ENCODE results near the gene ZNF134.
A peak's percentile ranks its signal among the peaks of the same experiment; 100 is the strongest.

Gene ZNF134

GRCh38 chr19:57643734-57644133, 29.7 kb downstream of the ZNF134 start:
- Histone ChIP-seq H3K4me1 (ENCODE audit: control insufficient read depth, insufficient read depth, low read length) (no peaks in the 10 kb centered on the region), H3K4me3 (ENCODE audit: low read length) (no peak overlapping the region), H3K9me3 (ENCODE audit: control insufficient read depth, low read length) (peaks cover 34% of the 10 kb centered on the region), H3K9ac (ENCODE audit: low read length) (no peak overlapping the region), H3K27me3 (ENCODE audit: control insufficient read depth, insufficient read depth, low read length) (no peaks in the 10 kb centered on the region), H3K36me3 (ENCODE audit: control insufficient read depth, insufficient read depth, low read length) (peaks cover 23% of the 10 kb centered on the region)

- H3K36me3 ChIP-seq (ENCODE audit: control insufficient read depth, insufficient read depth, low read length): no peaks in the 10 kb centered on the region
These were observed 34.4 kb downstream of the ZNF134 start for GRCh38 chr19:57648331-57649003.

DNA sequence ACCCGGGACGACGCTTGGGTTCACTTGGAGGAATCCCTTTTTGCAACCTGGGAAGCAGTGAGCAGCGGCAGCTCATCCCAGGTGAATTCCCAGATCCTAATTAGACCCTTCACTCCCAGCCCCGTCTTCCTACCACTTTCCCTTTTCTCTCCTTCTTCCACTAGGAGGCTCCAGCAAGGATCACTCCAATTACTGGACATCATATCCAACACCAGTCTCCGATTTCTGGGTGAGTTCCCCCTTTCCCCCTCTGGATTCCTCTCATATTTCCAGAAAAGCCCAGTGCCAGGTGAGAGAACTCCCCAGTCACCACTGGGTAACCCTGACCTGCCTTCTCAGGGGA, 37.6 kb downstream of the ZNF134 start:
- Histone ChIP-seq H3K27me3 (ENCODE audit: control insufficient read depth, insufficient read depth, low read length) (no peaks in the 10 kb centered on the region), H3K9me3 (ENCODE audit: control insufficient read depth, low read length) (no peaks in the 10 kb centered on the region), H3K4me3 (ENCODE audit: low read length) (peak overlapping the region; percentile 12), H3K9ac (ENCODE audit: low read length) (peak overlapping the region; percentile 51), H3K36me3 (ENCODE audit: control insufficient read depth, insufficient read depth, low read length) (no peaks in the 10 kb centered on the region), H3K4me1 (ENCODE audit: control insufficient read depth, insufficient read depth, low read length) (peaks cover 40% of the 10 kb centered on the region)

More at GRCh38 chr19:57648331-57649003, 34.4 kb downstream of the ZNF134 start:
- H3K4me1 ChIP-seq (ENCODE audit: control insufficient read depth, insufficient read depth, low read length): peaks cover 16% of the 10 kb centered on the region
- H3K27me3 ChIP-seq (ENCODE audit: control insufficient read depth, insufficient read depth, low read length): no peaks in the 10 kb centered on the region
- H3K4me3 ChIP-seq (ENCODE audit: low read length): peak overlapping the region; percentile 1
- no peak overlapping the region for H3K9ac ChIP-seq (ENCODE audit: low read length)
- no peaks in the 10 kb centered on the region for H3K9me3 ChIP-seq (ENCODE audit: control insufficient read depth, low read length)

- no peaks in the 10 kb centered on the region for H3K9me3 ChIP-seq (ENCODE audit: control insufficient read depth, low read length)
- H3K36me3 ChIP-seq (ENCODE audit: control insufficient read depth, insufficient read depth, low read length): no peaks in the 10 kb centered on the region
- no peak overlapping the region for H3K4me3 ChIP-seq (ENCODE audit: low read length)
- no peaks in the 10 kb centered on the region for H3K27me3 ChIP-seq (ENCODE audit: control insufficient read depth, insufficient read depth, low read length)
- no peak overlapping the region for H3K9ac ChIP-seq (ENCODE audit: low read length)
- H3K4me1 ChIP-seq (ENCODE audit: control insufficient read depth, insufficient read depth, low read length): peaks cover 43% of the 10 kb centered on the region
These were observed 39.6 kb downstream of the ZNF134 start for GRCh38 chr19:57653689-57654088.

DNA sequence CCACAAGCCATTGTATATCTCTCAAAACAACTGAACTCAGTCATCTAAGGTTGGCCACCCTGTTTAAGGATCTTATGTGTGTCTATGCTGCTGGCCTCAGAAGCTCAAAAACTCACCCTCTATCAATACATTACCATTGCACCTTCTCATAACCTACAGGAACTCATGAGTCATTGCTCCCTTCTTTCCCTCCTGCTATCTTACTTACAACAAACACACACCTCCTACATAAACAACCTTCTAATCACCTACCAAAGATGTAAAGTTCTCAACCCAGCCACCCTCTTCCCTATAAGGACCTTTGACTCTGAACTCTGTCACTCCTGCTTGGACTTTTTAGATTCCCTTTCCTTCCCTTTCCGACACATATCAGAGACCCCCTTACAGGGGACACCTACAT, 41.4 kb downstream of the ZNF134 start:
- peak overlapping the region; percentile 0 for H3K4me3 ChIP-seq (ENCODE audit: low read length)
- H3K36me3 ChIP-seq (ENCODE audit: control insufficient read depth, insufficient read depth, low read length): no peaks in the 10 kb centered on the region
- H3K9ac ChIP-seq (ENCODE audit: low read length): no peak overlapping the region
- no peaks in the 10 kb centered on the region for H3K27me3 ChIP-seq (ENCODE audit: control insufficient read depth, insufficient read depth, low read length)
- H3K9me3 ChIP-seq (ENCODE audit: control insufficient read depth, low read length): no peaks in the 10 kb centered on the region
- peaks cover 38% of the 10 kb centered on the region for H3K4me1 ChIP-seq (ENCODE audit: control insufficient read depth, insufficient read depth, low read length)

GRCh38 chr19:57656346-57656745, 42.3 kb downstream of the ZNF134 start:
- Histone ChIP-seq H3K4me1 (ENCODE audit: control insufficient read depth, insufficient read depth, low read length) (peaks cover 32% of the 10 kb centered on the region), H3K36me3 (ENCODE audit: control insufficient read depth, insufficient read depth, low read length) (no peaks in the 10 kb centered on the region), H3K9me3 (ENCODE audit: control insufficient read depth, low read length) (no peaks in the 10 kb centered on the region), H3K9ac (ENCODE audit: low read length) (no peak overlapping the region), H3K27me3 (ENCODE audit: control insufficient read depth, insufficient read depth, low read length) (no peaks in the 10 kb centered on the region), H3K4me3 (ENCODE audit: low read length) (no peak overlapping the region)

GRCh38 chr19:57664269-57665127, 50.5 kb downstream of the ZNF134 start:
- H3K27me3 ChIP-seq (ENCODE audit: control insufficient read depth, insufficient read depth, low read length): no peaks in the 10 kb centered on the region
- no peaks in the 10 kb centered on the region for H3K4me1 ChIP-seq (ENCODE audit: control insufficient read depth, insufficient read depth, low read length)
- H3K36me3 ChIP-seq (ENCODE audit: control insufficient read depth, insufficient read depth, low read length): no peaks in the 10 kb centered on the region
- H3K9ac ChIP-seq (ENCODE audit: low read length): peak overlapping the region; percentile 63
- no peak overlapping the region for H3K4me3 ChIP-seq (ENCODE audit: low read length)
- H3K9me3 ChIP-seq (ENCODE audit: control insufficient read depth, low read length): no peaks in the 10 kb centered on the region

GRCh38 chr19:57665261-57665806, 51.3 kb downstream of the ZNF134 start:
- no peaks in the 10 kb centered on the region for H3K27me3 ChIP-seq (ENCODE audit: control insufficient read depth, insufficient read depth, low read length)
- H3K4me1 ChIP-seq (ENCODE audit: control insufficient read depth, insufficient read depth, low read length): no peaks in the 10 kb centered on the region
- no peaks in the 10 kb centered on the region for H3K36me3 ChIP-seq (ENCODE audit: control insufficient read depth, insufficient read depth, low read length)
- no peaks in the 10 kb centered on the region for H3K9me3 ChIP-seq (ENCODE audit: control insufficient read depth, low read length)
- H3K4me3 ChIP-seq (ENCODE audit: low read length): no peak overlapping the region
- H3K9ac ChIP-seq (ENCODE audit: low read length): no peak overlapping the region

- Histone ChIP-seq H3K27me3 (ENCODE audit: control insufficient read depth, insufficient read depth, low read length) (no peaks in the 10 kb centered on the region), H3K36me3 (ENCODE audit: control insufficient read depth, insufficient read depth, low read length) (no peaks in the 10 kb centered on the region), H3K4me3 (ENCODE audit: low read length) (no peak overlapping the region), H3K9me3 (ENCODE audit: control insufficient read depth, low read length) (no peaks in the 10 kb centered on the region), H3K9ac (ENCODE audit: low read length) (no peak overlapping the region), H3K4me1 (ENCODE audit: control insufficient read depth, insufficient read depth, low read length) (no peaks in the 10 kb centered on the region)
These were observed 53.2 kb downstream of the ZNF134 start for GRCh38 chr19:57667228-57667627.

GRCh38 chr19:57668635-57669034, 54.6 kb downstream of the ZNF134 start, which contains the start of gene ZSCAN4:
ZSCAN4 (plus strand) TSS chr19:57668935; CDS start chr19:57676146, 7,211 bp downstream.
- Histone ChIP-seq H3K4me1 (ENCODE audit: control insufficient read depth, insufficient read depth, low read length) (no peaks in the 10 kb centered on the region), H3K27me3 (ENCODE audit: control insufficient read depth, insufficient read depth, low read length) (no peaks in the 10 kb centered on the region), H3K9me3 (ENCODE audit: control insufficient read depth, low read length) (no peaks in the 10 kb centered on the region), H3K9ac (ENCODE audit: low read length) (no peak within 1 kb of the TSS), H3K4me3 (ENCODE audit: low read length) (no peak within 1 kb of the TSS), H3K36me3 (ENCODE audit: control insufficient read depth, insufficient read depth, low read length) (no peaks in the 10 kb centered on the region)

DNA sequence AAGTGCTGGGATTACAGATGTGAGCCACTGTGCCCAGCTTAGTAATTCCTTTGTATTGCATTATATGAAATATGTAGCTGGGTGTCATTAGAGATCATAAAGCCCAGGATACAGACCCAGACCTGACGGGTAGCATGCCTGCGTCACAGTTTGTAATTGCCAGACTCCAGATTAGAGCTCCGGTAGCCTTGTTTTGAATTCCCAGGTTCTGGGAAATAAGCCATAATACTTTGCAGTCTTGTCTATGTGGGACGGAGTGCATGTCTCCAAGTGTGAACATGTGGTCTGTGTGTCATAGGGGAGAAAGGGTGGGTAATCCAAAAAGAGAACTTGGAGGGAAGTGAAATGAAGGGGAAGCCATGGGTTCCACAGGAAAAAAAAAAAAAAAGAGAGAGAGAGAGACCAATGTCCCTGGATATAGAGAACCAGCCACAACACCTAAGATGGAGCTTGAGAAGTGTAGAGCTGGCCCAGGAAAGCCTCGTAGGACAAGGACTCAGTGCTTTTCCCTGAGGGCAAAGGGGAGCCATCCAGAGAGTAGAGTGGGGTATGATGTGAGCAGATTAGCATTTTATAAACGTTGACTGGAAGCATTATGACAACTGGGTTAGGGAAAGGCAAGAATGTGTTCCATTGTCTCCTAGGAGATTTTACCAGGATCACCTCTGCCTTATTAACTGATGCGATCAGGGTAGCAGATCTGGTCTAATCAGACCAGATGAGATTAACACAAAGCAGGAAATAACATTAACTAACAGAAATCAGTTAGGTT, 57.3 kb downstream of the ZNF134 start:
- H3K9me3 ChIP-seq (ENCODE audit: control insufficient read depth, low read length): no peaks in the 10 kb centered on the region
- H3K4me3 ChIP-seq (ENCODE audit: low read length): no peak overlapping the region

More for the DNA sequence above, 57.3 kb downstream of the ZNF134 start:
- no peaks in the 10 kb centered on the region for H3K36me3 ChIP-seq (ENCODE audit: control insufficient read depth, insufficient read depth, low read length)
- no peaks in the 10 kb centered on the region for H3K27me3 ChIP-seq (ENCODE audit: control insufficient read depth, insufficient read depth, low read length)
- H3K9ac ChIP-seq (ENCODE audit: low read length): no peak overlapping the region
- H3K4me1 ChIP-seq (ENCODE audit: control insufficient read depth, insufficient read depth, low read length): no peaks in the 10 kb centered on the region
